Measurements from ENCODE around the gene USP34. TPM values are rescaled to one million over a fixed set of nuclear protein-coding genes. Genes with fewer than 3 reads are reported as not detected.

Gene USP34
- total and polyA plus RNA-seq, 9 of the 15 experiments (the other 6 are each of a cell fraction or from before 2014, with no cell fraction given): 19.8 to 108 (median 67.8) TPM

- in situ Hi-C loops (cut with MboI) (no loop called here), intact Hi-C loops (cut with micrococcal nuclease) (no loop called here)
- Histone ChIP-seq H3K9me3 (replicated peaks; ENCODE audit: control insufficient read depth, insufficient read depth, low read depth, low read length) (no peaks in the 10 kb centered on the region), H3K27ac (ENCODE audit: extremely low read depth, low read depth, low read length) (no peak overlapping the region), H2AFZ (ENCODE audit: low read depth, low read length) (no peak overlapping the region), H3K9ac (ENCODE audit: insufficient read depth in 1 of 2, low read depth in 2 of 2, low read length in 2 of 2) (no peak overlapping the region), H3K4me1 (replicated peaks in 1 of 2; ENCODE audit: control insufficient read depth in 2 of 2, insufficient read depth in 2 of 2, low read length in 2 of 2) (no peaks in the 10 kb centered on the region), H4K20me1 (replicated peaks; ENCODE audit: control insufficient read depth, insufficient read depth, low read length) (peaks cover 14% of the 10 kb centered on the region; the same call in 1 of the 2 replicates), H3K4me2 (ENCODE audit: insufficient read depth, low read length) (no peak overlapping the region), H3K27me3 (ENCODE audit: control insufficient read depth in 2 of 2, insufficient read depth in 2 of 2, low read length in 2 of 2) (no peaks in the 10 kb centered on the region), H3K9me1 (ENCODE audit: control insufficient read depth, insufficient read depth, low read length) (no peaks in the 10 kb centered on the region), H3K4me3 (no peak overlapping the region), H3K79me2 (ENCODE audit: control insufficient read depth, insufficient read depth, low read length) (peaks cover 99% of the 10 kb centered on the region), H3K36me3 (ENCODE audit: control insufficient read depth, insufficient read depth, low read length) (peaks cover 98% of the 10 kb centered on the region)
- no peak for TF ChIP-seq POLR3G (IDR thresholded peaks at IDR 0.05; ENCODE audit: extremely low read depth, insufficient read length, insufficient replicate concordance)
- TF ChIP-seq ZNF384 (IDR thresholded peaks at IDR 0.05; ENCODE audit: low read depth, low read length): peak; percentile 16; the same call in 1 of the 2 replicates
- TF ChIP-seq POLR2AphosphoS5 (IDR thresholded peaks at IDR 0.05; ENCODE audit: control insufficient read depth, insufficient read depth, low read depth, low read length): 0 out of 2 replicates have a peak, but pooled peaks have one; percentile 4
- TF ChIP-seq ZBTB33 (CRISPR knock-in tag; IDR thresholded peaks at IDR 0.05): peak; percentile 92
- ATAC-seq (no peak), FAIRE-seq (no peak), DNase-seq (ENCODE audit: extremely low read depth in 1 of 4, low spot score in 3 of 4) (no peak)
- CTCF ChIA-PET (ENCODE audit: low intra/inter-chr PET ratio): no interaction called here
- WGBS (ENCODE audit: insufficient coverage, low coverage, missing lambda C conversion rate): 90% methylated on average over 16 of the region's 19 CpGs
- POLR2A ChIA-PET: interaction anchor here (0.7 to 1.3 kb wide), 2 partner anchors 10 to 266 kb away, joined by 4 to 5 read pairs; no protein-coding TSS in a partner anchor
- BruUV-seq (replicated peaks): no TSS peak
Observed at GRCh38 chr2:61510674-61511671, 40.1 kb upstream of the USP34 start.

Data from K562 (cell line).